Measurements from ENCODE around the gene UNC5B. TPM values are rescaled to one million over a fixed set of nuclear protein-coding genes. Genes with fewer than 3 reads are reported as not detected.

UNC5B gene
- total RNA-seq, 4 donors from 2014 or later = 5.3 to 26.6 (median 17.7) TPM

GRCh38 chr10:71346731-71347130 is 134.4 kb downstream of the UNC5B start:
- no peak for DNase-seq
- Histone ChIP-seq H3K9me3 (no peaks in the 10 kb centered on the region), H3K27me3 (no peaks in the 10 kb centered on the region), H3K27ac (no peak overlapping the region), H3K4me1 (no peaks in the 10 kb centered on the region), H3K4me3 (no peak overlapping the region), H3K36me3 (no peaks in the 10 kb centered on the region)
- intact Hi-C loops (cut with DNase I; ENCODE audit: low total_unique reads) = no loop called here
- TF ChIP-seq POLR2A (IDR thresholded peaks at IDR 0.05) (no peak), CTCF (IDR thresholded peaks at IDR 0.05) (no peak)

DNA sequence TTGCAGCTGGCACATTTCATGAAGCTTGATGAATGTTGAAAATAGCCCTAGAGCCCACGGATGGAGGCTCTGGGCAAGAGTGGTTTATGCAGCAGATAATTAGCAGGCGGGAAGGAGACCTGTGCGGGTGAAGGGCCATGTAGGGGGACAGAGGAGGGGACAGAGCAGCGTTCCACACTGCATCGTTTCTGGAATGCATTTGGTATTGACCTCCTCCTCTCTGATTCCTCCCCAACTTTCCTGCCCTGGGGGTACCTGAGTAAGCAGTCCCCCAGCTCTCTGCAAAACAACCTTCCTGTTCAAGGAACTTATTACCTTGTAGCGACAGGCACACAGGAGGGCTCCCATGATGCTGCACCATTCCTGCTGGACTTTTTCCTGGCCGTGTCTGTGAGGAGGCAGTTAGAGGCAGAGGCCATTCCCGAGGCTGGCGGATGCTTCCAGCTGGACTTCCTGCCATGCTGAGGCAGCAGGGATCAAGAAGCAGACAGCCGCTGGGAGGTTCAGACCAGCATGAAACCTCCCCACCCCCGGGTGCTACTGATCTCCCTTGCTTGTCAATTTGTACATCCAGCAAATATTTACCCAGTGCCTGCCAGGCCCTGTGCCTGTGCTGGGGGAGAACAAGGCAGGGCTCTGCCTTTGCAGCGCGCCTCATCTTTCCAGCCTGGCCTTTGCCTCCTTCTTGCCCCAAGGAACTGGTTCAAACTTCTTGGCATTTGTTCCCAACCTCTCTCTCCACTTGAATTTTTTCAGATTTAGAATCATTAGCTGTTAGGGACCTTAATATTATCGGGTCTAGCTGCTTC is 135.4 kb downstream of the UNC5B start:
- Histone ChIP-seq H3K4me3 (no peak overlapping the region), H3K9me3 (no peaks in the 10 kb centered on the region), H3K36me3 (no peaks in the 10 kb centered on the region), H3K27me3 (no peaks in the 10 kb centered on the region), H3K4me1 (no peaks in the 10 kb centered on the region), H3K27ac (no peak overlapping the region)
- no peak for DNase-seq
- intact Hi-C loops (cut with DNase I; ENCODE audit: low total_unique reads) = no loop called here
- TF ChIP-seq POLR2A (IDR thresholded peaks at IDR 0.05) = no peak
- no peak for TF ChIP-seq CTCF (IDR thresholded peaks at IDR 0.05)

DNA sequence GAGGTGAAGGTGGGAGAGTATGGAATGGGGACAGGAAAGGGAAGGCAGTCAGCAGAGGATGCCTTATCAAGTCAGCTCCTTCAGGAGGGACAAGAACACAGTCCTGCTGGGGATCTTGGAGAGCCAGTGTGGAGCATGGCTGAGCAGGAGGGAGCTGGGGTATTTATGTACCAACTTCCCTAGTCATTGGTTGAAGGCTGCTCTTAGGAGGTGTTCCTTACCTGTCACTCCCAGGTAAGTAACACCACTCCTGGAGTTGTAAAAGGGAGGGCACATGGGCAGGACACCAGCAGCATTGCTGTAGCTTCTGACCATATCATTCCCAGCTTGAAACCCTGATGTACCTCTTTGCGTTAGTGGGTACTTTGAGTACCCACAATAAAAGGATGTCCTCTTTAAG is 136.5 kb downstream of the UNC5B start:
- TF ChIP-seq POLR2A (IDR thresholded peaks at IDR 0.05) = no peak
- TF ChIP-seq CTCF (IDR thresholded peaks at IDR 0.05) = no peak
- DNase-seq = no peak
- intact Hi-C loops (cut with DNase I; ENCODE audit: low total_unique reads) = no loop called here
- no peak overlapping the region for H3K27ac ChIP-seq
- no peaks in the 10 kb centered on the region for H3K4me1 ChIP-seq
- H3K4me3 ChIP-seq = no peak overlapping the region
- no peaks in the 10 kb centered on the region for H3K36me3 ChIP-seq
- no peaks in the 10 kb centered on the region for H3K27me3 ChIP-seq
- no peaks in the 10 kb centered on the region for H3K9me3 ChIP-seq

GRCh38 chr10:71349406-71349805 is 137.0 kb downstream of the UNC5B start:
- Histone ChIP-seq H3K36me3 (no peaks in the 10 kb centered on the region), H3K27me3 (no peaks in the 10 kb centered on the region), H3K9me3 (no peaks in the 10 kb centered on the region), H3K4me1 (no peaks in the 10 kb centered on the region), H3K4me3 (no peak overlapping the region), H3K27ac (no peak overlapping the region)
- intact Hi-C loops (cut with DNase I; ENCODE audit: low total_unique reads) = no loop called here
- no peak for DNase-seq
- TF ChIP-seq CTCF (IDR thresholded peaks at IDR 0.05) (no peak), POLR2A (IDR thresholded peaks at IDR 0.05) (no peak)

DNA sequence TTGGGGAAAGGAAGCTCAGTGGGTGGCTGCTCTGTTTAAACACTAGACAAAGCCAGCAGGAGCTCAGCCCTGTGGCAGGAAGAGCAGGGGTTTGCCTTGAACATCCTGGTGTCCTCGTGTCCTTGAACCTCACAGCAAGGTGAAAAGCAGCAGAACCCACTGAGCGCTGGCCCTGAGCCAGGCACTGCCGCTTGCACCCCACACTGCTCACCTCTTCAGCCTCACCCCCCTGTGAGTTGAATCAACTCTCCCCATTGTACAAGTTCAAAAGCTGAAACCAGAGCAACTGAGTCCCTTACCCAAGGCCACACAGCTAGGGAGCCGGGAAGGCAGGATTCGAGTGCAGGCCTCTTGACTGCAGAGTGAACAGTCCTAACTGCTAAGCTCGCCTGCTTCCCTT is 138.7 kb downstream of the UNC5B start:
- Histone ChIP-seq H3K4me1 (no peaks in the 10 kb centered on the region), H3K4me3 (no peak overlapping the region), H3K9me3 (no peaks in the 10 kb centered on the region), H3K27me3 (no peaks in the 10 kb centered on the region), H3K36me3 (no peaks in the 10 kb centered on the region), H3K27ac (no peak overlapping the region)
- no peak for DNase-seq
- TF ChIP-seq POLR2A (IDR thresholded peaks at IDR 0.05) = no peak
- no peak for TF ChIP-seq CTCF (IDR thresholded peaks at IDR 0.05)
- intact Hi-C loops (cut with DNase I; ENCODE audit: low total_unique reads) = no loop called here
